Measurements from ENCODE around the gene PPFIA2. TPM values are rescaled to one million over a fixed set of nuclear protein-coding genes. Genes with fewer than 3 reads are reported as not detected.

The PPFIA2 gene
- total and polyA plus RNA-seq, 10 of the 15 experiments (the other 5 are each of a cell fraction or from before 2014, with no cell fraction given), result 0.06 to 0.39 (median 0.18) TPM; not detected in 6

DNA sequence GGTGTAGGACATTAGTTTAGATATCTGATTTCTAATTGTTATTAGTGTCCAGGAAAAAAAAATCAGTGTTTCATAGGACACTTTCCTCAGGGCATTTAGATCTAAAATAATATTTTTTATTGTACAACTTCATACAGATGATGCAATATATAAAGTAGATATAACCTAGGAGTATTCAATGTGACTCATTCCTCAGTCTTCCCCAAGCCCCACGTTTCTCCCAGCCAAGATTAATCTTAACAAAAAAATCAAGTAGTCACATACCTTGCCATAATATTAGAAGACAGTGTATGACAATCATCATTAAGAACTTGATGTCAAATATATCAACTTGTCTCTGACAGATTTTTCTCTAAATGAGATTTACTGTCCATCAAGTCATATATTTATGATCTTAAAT is 37.1 kb downstream of the PPFIA2 start:
- Histone ChIP-seq H4K20me1 (ENCODE audit: control insufficient read depth, insufficient read depth) (no peaks in the 10 kb centered on the region), H3K27me3 (replicated peaks in 1 of 2; ENCODE audit: control insufficient read depth in 2 of 2, insufficient read depth in 2 of 2, low read length in 1 of 2) (no peaks in the 10 kb centered on the region), H3K9me3 (replicated peaks; ENCODE audit: control insufficient read depth, insufficient read depth, low read length) (no peaks in the 10 kb centered on the region), H3K36me3 (ENCODE audit: control insufficient read depth in 2 of 2, insufficient read depth in 2 of 2, low read length in 1 of 2) (no peaks in the 10 kb centered on the region), H3K79me2 (ENCODE audit: control insufficient read depth, insufficient read depth, low read length) (no peaks in the 10 kb centered on the region), H3K4me1 (ENCODE audit: control insufficient read depth, insufficient read depth, low read length) (no peaks in the 10 kb centered on the region), H3K4me2 (ENCODE audit: control insufficient read depth, insufficient read depth) (no peak overlapping the region), H3K4me3 (no peak overlapping the region), H3K27ac (ENCODE audit: control insufficient read depth, insufficient read depth) (no peak overlapping the region), H2AFZ (ENCODE audit: control insufficient read depth, low read depth, low read length) (no peak overlapping the region), H3K9ac (ENCODE audit: control insufficient read depth, insufficient read depth, low read length) (no peak overlapping the region)
- FAIRE-seq (no peak), ATAC-seq (no peak), DNase-seq (ENCODE audit: low read depth, low spot score) (no peak)
- CTCF ChIA-PET, result no interaction called here
- no TSS peak for BruUV-seq (replicated peaks)
- POLR2A ChIA-PET, result no interaction called here
- SMC1A ChIA-PET (ENCODE audit: uncharacterized antibody, unreplicated experiment), result no interaction called here
- in situ Hi-C loops (cut with MboI), result no loop called here
- TF ChIP-seq PAX5 (IDR thresholded peaks at IDR 0.05; ENCODE audit: borderline replicate concordance, low read depth, low read length) (no peak), NKRF (conservative IDR thresholded peaks at IDR 0.05) (no peak), PBX3 (IDR thresholded peaks at IDR 0.05; ENCODE audit: insufficient replicate concordance, low read depth, low read length) (no peak)
- intact Hi-C loops (cut with micrococcal nuclease; ENCODE audit: unreplicated experiment), result no loop called here
- WGBS (ENCODE audit: insufficient coverage, insufficient replicate concordance, low lambda C conversion rate, missing lambda C conversion rate), result 0% methylated on average over 1 of the region's 1 CpG
- RAD21 ChIA-PET (ENCODE audit: unreplicated experiment), result no interaction called here

DNA sequence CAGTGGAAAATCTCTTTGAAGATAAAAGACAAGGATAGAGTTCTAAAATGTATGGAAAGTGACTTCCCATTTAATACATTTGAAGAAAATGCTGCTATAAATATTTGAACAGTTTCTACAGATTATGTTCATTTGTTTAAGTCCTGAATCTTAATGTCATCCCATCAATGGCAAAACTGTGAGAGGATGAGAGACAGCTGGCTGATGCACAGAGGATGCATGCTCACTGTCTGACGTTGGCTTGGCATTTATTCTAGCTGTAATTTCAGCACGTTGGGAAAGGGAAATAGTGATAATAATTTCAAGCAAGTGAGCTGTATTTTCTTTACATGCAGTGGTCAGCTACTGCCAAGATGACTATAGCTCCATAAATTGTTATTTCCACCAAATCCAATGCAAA is 40.5 kb downstream of the PPFIA2 start:
- RAD21 ChIA-PET (ENCODE audit: unreplicated experiment), result no interaction called here
- Histone ChIP-seq H3K9ac (ENCODE audit: control insufficient read depth, insufficient read depth, low read length) (no peak overlapping the region), H3K27ac (ENCODE audit: control insufficient read depth, insufficient read depth) (no peak overlapping the region), H3K4me3 (no peak overlapping the region), H3K79me2 (ENCODE audit: control insufficient read depth, insufficient read depth, low read length) (no peaks in the 10 kb centered on the region), H3K4me2 (ENCODE audit: control insufficient read depth, insufficient read depth) (no peak overlapping the region), H2AFZ (ENCODE audit: control insufficient read depth, low read depth, low read length) (no peak overlapping the region), H3K9me3 (replicated peaks; ENCODE audit: control insufficient read depth, insufficient read depth, low read length) (no peaks in the 10 kb centered on the region), H4K20me1 (ENCODE audit: control insufficient read depth, insufficient read depth) (no peaks in the 10 kb centered on the region), H3K36me3 (ENCODE audit: control insufficient read depth in 2 of 2, insufficient read depth in 2 of 2, low read length in 1 of 2) (no peaks in the 10 kb centered on the region), H3K27me3 (replicated peaks in 1 of 2; ENCODE audit: control insufficient read depth in 2 of 2, insufficient read depth in 2 of 2, low read length in 1 of 2) (no peaks in the 10 kb centered on the region), H3K4me1 (ENCODE audit: control insufficient read depth, insufficient read depth, low read length) (no peaks in the 10 kb centered on the region)
- intact Hi-C loops (cut with micrococcal nuclease; ENCODE audit: unreplicated experiment) (no loop called here), in situ Hi-C loops (cut with MboI) (no loop called here)
- SMC1A ChIA-PET (ENCODE audit: uncharacterized antibody, unreplicated experiment), result interaction anchor here (1.3 kb wide), 1 partner anchor 166 kb away, joined by 3 read pairs; no protein-coding TSS in a partner anchor
- 0% methylated on average over 2 of the region's 2 CpGs for WGBS (ENCODE audit: insufficient coverage, insufficient replicate concordance, low lambda C conversion rate, missing lambda C conversion rate)
- CTCF ChIA-PET, result no interaction called here
- no TSS peak for BruUV-seq (replicated peaks)
- ATAC-seq (no peak), DNase-seq (ENCODE audit: low read depth, low spot score) (no peak), FAIRE-seq (no peak)
- POLR2A ChIA-PET, result no interaction called here
- TF ChIP-seq ZNF384 (IDR thresholded peaks at IDR 0.05; ENCODE audit: borderline replicate concordance, low read depth, low read length) (no peak), GATAD2B (conservative IDR thresholded peaks at IDR 0.05; ENCODE audit: low read depth) (no peak), FOS (IDR thresholded peaks at IDR 0.05; ENCODE audit: borderline replicate concordance, extremely low read depth, insufficient read length) (no peak), KLF5 (IDR thresholded peaks at IDR 0.05; ENCODE audit: partially characterized antibody) (no peak), POU2F2 (IDR thresholded peaks at IDR 0.05; ENCODE audit: borderline replicate concordance, low read depth, low read length) (no peak), MEF2B (IDR thresholded peaks at IDR 0.05; ENCODE audit: partially characterized antibody, poor library complexity, severe bottlenecking) (no peak), EED (IDR thresholded peaks at IDR 0.05; ENCODE audit: low read depth) (no peak), SMARCA5 (IDR thresholded peaks at IDR 0.05) (no peak), RELA (IDR thresholded peaks at IDR 0.05; ENCODE audit: borderline replicate concordance, partially characterized antibody) (no peak)
- TF ChIP-seq, protein P1, sequence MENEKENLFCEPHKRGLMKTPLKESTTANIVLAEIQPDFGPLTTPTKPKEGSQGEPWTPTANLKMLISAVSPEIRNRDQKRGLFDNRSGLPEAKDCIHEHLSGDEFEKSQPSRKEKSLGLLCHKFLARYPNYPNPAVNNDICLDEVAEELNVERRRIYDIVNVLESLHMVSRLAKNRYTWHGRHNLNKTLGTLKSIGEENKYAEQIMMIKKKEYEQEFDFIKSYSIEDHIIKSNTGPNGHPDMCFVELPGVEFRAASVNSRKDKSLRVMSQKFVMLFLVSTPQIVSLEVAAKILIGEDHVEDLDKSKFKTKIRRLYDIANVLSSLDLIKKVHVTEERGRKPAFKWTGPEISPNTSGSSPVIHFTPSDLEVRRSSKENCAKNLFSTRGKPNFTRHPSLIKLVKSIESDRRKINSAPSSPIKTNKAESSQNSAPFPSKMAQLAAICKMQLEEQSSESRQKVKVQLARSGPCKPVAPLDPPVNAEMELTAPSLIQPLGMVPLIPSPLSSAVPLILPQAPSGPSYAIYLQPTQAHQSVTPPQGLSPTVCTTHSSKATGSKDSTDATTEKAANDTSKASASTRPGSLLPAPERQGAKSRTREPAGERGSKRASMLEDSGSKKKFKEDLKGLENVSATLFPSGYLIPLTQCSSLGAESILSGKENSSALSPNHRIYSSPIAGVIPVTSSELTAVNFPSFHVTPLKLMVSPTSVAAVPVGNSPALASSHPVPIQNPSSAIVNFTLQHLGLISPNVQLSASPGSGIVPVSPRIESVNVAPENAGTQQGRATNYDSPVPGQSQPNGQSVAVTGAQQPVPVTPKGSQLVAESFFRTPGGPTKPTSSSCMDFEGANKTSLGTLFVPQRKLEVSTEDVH (IDR thresholded peaks at IDR 0.05; ENCODE audit: low read depth, partially characterized antibody), result no peak

All from GM12878 (cell line).